Measurements from ENCODE around the gene MANSC1.

MANSC1 gene

DNA sequence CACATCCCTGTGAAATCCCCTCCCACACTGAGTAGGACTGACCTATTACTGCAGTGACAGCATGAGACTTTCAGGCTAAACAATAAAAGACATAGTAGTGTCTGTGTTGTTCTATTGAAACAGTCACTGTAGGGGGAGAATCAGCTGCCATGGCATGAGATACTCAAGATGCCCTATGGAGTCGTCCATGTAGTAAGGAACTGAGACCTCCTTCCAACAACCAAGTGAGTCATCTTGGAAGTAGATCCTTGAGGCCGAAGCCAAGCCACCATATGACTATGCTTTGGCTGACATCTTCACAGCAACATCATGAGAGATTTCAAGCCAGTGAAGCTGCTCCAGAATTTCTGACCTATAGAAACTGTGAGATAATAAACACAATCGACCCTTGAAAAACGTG, 71.1 kb downstream of the MANSC1 start:
- TF ChIP-seq CTCF (IDR thresholded peaks at IDR 0.05; ENCODE audit: insufficient read depth, low read length) (no peak), GABPA (IDR thresholded peaks at IDR 0.05; ENCODE audit: low read depth) (no peak), SPI1 (IDR thresholded peaks at IDR 0.05; ENCODE audit: borderline replicate concordance, low read depth) (no peak), REST (IDR thresholded peaks at IDR 0.05; ENCODE audit: insufficient replicate concordance, low read depth) (no peak), POLR2AphosphoS5 (IDR thresholded peaks at IDR 0.05; ENCODE audit: low read depth) (no peak)
- DNase-seq (ENCODE audit: low read depth in 1 of 2, low spot score in 1 of 2), result no peak
- no peak overlapping the region for H3K4me3 ChIP-seq (replicated peaks; ENCODE audit: insufficient read depth, low read length)
- peaks cover 3% of the 10 kb centered on the region for H3K27me3 ChIP-seq (ENCODE audit: insufficient read depth, poor library complexity, severe bottlenecking)
- no peak overlapping the region for H3K27ac ChIP-seq (replicated peaks)
